Measurements from ENCODE around the gene CDC42EP4. TPM values are rescaled to one million over a fixed set of nuclear protein-coding genes. Genes with fewer than 3 reads are reported as not detected.

The CDC42EP4 gene
- total and polyA plus RNA-seq, 9 of the 15 experiments (the other 6 are each of a cell fraction or from before 2014, with no cell fraction given) = 0.65 to 20.8 (median 12.3) TPM

DNA sequence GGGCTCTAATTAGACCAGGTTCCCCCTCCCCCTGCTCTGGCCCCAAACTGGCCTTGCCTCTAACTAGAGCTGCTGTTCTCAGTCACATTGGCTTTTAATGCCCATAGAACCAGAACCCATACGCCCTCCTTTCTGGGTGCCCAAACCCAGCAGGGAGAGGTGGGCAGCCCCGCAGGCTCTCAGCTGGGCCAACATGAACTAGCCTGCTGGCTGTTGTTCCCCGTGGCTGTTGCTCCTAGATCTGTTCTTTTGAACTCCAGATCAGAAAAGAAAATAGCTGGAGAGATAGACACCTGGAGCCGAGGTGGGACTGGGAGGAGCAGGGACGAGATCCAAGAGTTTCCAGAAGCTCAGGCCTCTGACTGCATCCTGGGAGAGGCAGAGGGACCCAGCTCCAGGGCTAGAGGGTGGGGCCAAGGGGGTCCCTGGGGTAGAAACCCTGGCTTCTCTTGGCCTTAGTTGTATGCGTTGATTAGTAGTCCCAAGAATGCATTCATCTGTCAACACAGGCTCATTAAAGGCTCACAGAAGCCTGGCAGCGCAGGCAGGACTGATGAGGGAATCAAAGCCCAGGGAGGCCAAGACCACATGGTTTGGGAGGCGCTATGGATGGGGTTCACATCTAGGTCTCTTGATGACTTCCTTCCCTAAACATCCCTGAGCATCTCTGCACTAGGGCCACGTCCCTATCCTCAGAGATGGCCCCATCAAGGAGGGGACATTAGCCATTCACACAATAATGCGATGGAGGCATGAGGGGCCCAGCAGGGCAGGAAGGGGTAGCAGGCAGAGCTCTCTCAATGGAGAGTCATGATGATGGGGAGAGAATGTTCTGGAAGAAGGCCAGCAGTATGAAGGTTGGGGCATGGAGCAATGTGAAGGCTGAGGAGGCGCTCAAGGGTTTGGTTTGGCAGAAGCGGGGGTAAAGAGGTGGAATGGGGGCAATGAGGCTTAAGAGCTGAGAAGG is 48.8 kb downstream of the CDC42EP4 start:
- Histone ChIP-seq H3K9me1 (ENCODE audit: control insufficient read depth, insufficient read depth, low read length) (no peaks in the 10 kb centered on the region), H3K27me3 (ENCODE audit: control insufficient read depth in 2 of 2, insufficient read depth in 2 of 2, low read length in 2 of 2) (peaks cover 0 to 4% of the 10 kb centered on the region in 2 experiments; a peak in 2 of 5 replicates), H2AFZ (ENCODE audit: low read depth, low read length) (no peak overlapping the region), H3K4me1 (replicated peaks in 1 of 2; ENCODE audit: control insufficient read depth in 2 of 2, insufficient read depth in 2 of 2, low read length in 2 of 2) (peaks cover 0 to 8% of the 10 kb centered on the region in 2 experiments; a peak in 2 of 5 replicates), H3K36me3 (ENCODE audit: control insufficient read depth, insufficient read depth, low read length) (no peaks in the 10 kb centered on the region), H3K27ac (ENCODE audit: extremely low read depth, low read depth, low read length) (no peak overlapping the region), H4K20me1 (replicated peaks; ENCODE audit: control insufficient read depth, insufficient read depth, low read length) (no peaks in the 10 kb centered on the region; the same call in 1 of the 2 replicates), H3K79me2 (ENCODE audit: control insufficient read depth, insufficient read depth, low read length) (no peaks in the 10 kb centered on the region), H3K9me3 (replicated peaks; ENCODE audit: control insufficient read depth, insufficient read depth, low read depth, low read length) (no peaks in the 10 kb centered on the region), H3K4me3 (no peak overlapping the region), H3K4me2 (ENCODE audit: insufficient read depth, low read length) (no peak overlapping the region), H3K9ac (ENCODE audit: insufficient read depth in 1 of 2, low read depth in 2 of 2, low read length in 2 of 2) (no peak overlapping the region)
- FAIRE-seq (no peak), DNase-seq (ENCODE audit: extremely low read depth in 1 of 4, low spot score in 3 of 4) (no peak), ATAC-seq (no peak)
- no TSS peak for BruUV-seq (replicated peaks)
- intact Hi-C loops (cut with micrococcal nuclease) = no loop called here
- 8% methylated on average over 12 of the region's 12 CpGs for WGBS (ENCODE audit: insufficient coverage, low coverage, missing lambda C conversion rate)
- ChIA-PET CTCF (ENCODE audit: low intra/inter-chr PET ratio) (no interaction called here), POLR2A (interaction anchor here (1.3 to 1.8 kb wide), 2 partner anchors 56 to 103 kb away, joined by 3 read pairs; no protein-coding TSS in a partner anchor)
- in situ Hi-C loops (cut with MboI) = no loop called here
- TF ChIP-seq ATF2 (CRISPR knock-in tag; IDR thresholded peaks at IDR 0.05) (no peak), CHD2 (IDR thresholded peaks at IDR 0.05; ENCODE audit: low read depth, low read length) (no peak), ZNF133 (CRISPR knock-in tag; IDR thresholded peaks at IDR 0.05) (no peak), ZFP30 (CRISPR knock-in tag; IDR thresholded peaks at IDR 0.05; ENCODE audit: borderline replicate concordance) (no peak), ZNF277 (CRISPR knock-in tag; IDR thresholded peaks at IDR 0.05; ENCODE audit: borderline replicate concordance) (no peak), SMARCE1 (IDR thresholded peaks at IDR 0.05) (no peak), GATAD2B (IDR thresholded peaks at IDR 0.05; ENCODE audit: borderline replicate concordance) (no peak), SRSF3 (IDR thresholded peaks at IDR 0.05; ENCODE audit: insufficient read depth, low read length) (no peak), FOXA1 (IDR thresholded peaks at IDR 0.05; ENCODE audit: borderline replicate concordance) (no peak), MCM7 (IDR thresholded peaks at IDR 0.05) (no peak), ZBED1 (IDR thresholded peaks at IDR 0.05) (no peak), ZNF696 (CRISPR knock-in tag; conservative IDR thresholded peaks at IDR 0.05) (no peak), ESRRB (CRISPR knock-in tag; IDR thresholded peaks at IDR 0.05; ENCODE audit: borderline replicate concordance) (no peak), IRF2 (CRISPR knock-in tag; IDR thresholded peaks at IDR 0.05) (no peak)
- TF ChIP-seq, protein P1, sequence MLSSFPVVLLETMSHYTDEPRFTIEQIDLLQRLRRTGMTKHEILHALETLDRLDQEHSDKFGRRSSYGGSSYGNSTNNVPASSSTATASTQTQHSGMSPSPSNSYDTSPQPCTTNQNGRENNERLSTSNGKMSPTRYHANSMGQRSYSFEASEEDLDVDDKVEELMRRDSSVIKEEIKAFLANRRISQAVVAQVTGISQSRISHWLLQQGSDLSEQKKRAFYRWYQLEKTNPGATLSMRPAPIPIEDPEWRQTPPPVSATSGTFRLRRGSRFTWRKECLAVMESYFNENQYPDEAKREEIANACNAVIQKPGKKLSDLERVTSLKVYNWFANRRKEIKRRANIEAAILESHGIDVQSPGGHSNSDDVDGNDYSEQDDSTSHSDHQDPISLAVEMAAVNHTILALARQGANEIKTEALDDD (IDR thresholded peaks at IDR 0.05) = no peak
- TF ChIP-seq, protein P2, sequence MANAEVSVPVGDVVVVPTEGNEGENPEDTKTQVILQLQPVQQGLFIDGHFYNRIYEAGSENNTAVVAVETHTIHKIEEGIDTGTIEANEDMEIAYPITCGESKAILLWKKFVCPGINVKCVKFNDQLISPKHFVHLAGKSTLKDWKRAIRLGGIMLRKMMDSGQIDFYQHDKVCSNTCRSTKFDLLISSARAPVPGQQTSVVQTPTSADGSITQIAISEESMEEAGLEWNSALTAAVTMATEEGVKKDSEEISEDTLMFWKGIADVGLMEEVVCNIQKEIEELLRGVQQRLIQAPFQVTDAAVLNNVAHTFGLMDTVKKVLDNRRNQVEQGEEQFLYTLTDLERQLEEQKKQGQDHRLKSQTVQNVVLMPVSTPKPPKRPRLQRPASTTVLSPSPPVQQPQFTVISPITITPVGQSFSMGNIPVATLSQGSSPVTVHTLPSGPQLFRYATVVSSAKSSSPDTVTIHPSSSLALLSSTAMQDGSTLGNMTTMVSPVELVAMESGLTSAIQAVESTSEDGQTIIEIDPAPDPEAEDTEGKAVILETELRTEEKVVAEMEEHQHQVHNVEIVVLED (CRISPR knock-in tag; IDR thresholded peaks at IDR 0.05) = no peak
